RCC 7860 (cell line): Measurements from ENCODE around the gene DTWD2.
A peak's percentile ranks its signal among the peaks of the same experiment; 100 is the strongest.

Source experiments
- DNase-seq: peaks from one replicate; pipeline ENCODE4 v3.0.0-alpha.2; 2015; ENCODE audit warnings: low spot score
- FAIRE-seq: peaks from 2 replicates; lab custom pipeline; 2012; peaks lifted over from hg19 to GRCh38; lab: Jason Lieb, UNC

The DTWD2 gene

GRCh38 chr5:118791926-118792734 is 196.2 kb downstream of the DTWD2 start:
- peak; percentile 65 for FAIRE-seq

GRCh38 chr5:118789366-118789765 is 199.0 kb downstream of the DTWD2 start:
- FAIRE-seq (no peak), DNase-seq (no peak)

More at GRCh38 chr5:118791926-118792734, 196.2 kb downstream of the DTWD2 start:
- DNase-seq = peak; percentile 43

GRCh38 chr5:118788351-118788750 is 200.0 kb downstream of the DTWD2 start:
- FAIRE-seq (no peak), DNase-seq (no peak)
